A549 (cell line): ENCODE data around the gene MEIS1. TPM values are rescaled to one million over a fixed set of nuclear protein-coding genes. Genes with fewer than 3 reads are reported as not detected.

Source experiments
- ATAC-seq, 2 experiments: fragments of 200-7000 bp in 1 of 2; fragments of >200 bp in 1 of 2; cut with Nextera tagmentation in 1 of 2; cut with Tn5 transposase in 1 of 2; 3 replicates each; pipeline versions ENCODE4 v1.8.0 to v1.9.1; 2018 to 2020; ENCODE audit warnings: mild to moderate bottlenecking in 1 of 2, moderate library complexity in 1 of 2
- CTCF ChIA-PET: fragments of 300-600 bp; sonication (Branson Sonifier 250); formaldehyde crosslinking; extraction: SDS; loops from one replicate; lab custom pipeline; 2021; ENCODE audit warnings: antibody characterized with exemption, inconsistent platforms; lab: Yijun Ruan, JAX
- POLR2A ChIA-PET: fragments of 350-600 bp; formaldehyde crosslinking; extraction: SDS; loops from one replicate; lab custom pipeline; 2021; ENCODE audit warnings: antibody characterized with exemption, inconsistent platforms; lab: Yijun Ruan, JAX
- DNase-seq, 2 experiments: peaks; one replicate each; pipeline versions ENCODE4 v3.0.0 to v3.0.0-alpha.2; 2011 to 2016; ENCODE audit warnings: low read depth in 1 of 2, low spot score in 1 of 2
- FAIRE-seq: peaks from 2 replicates; lab custom pipeline; 2011; peaks lifted over from hg19 to GRCh38; lab: Jason Lieb, UNC
- H3K27ac ChIP-seq, 2 experiments: fragments of >200 bp; sonication (Bioruptor Twin); formaldehyde crosslinking; 3 replicates each; pipeline ENCODE4 v1.5.1; 2016 to 2017
- H3K4me1 ChIP-seq: fragments of >200 bp; sonication (Bioruptor Twin); formaldehyde crosslinking; 3 replicates; pipeline ENCODE4 v1.6.1; 2016
- H3K4me2 ChIP-seq: fragments of >200 bp; sonication (Bioruptor Twin); formaldehyde crosslinking; 3 replicates; pipeline ENCODE4 v1.6.1; 2016
- H3K4me3 ChIP-seq: fragments of >200 bp; sonication (Bioruptor Twin); formaldehyde crosslinking; 3 replicates; pipeline ENCODE4 v1.5.1; 2016
- H3K9me3 ChIP-seq: fragments of >200 bp; sonication (Bioruptor Twin); formaldehyde crosslinking; 3 replicates; pipeline ENCODE4 v1.6.1; 2016
- ATOH8 ChIP-seq: fragments of 250-450 bp; sonication (Bioruptor Pico); IDR thresholded peaks from 2 replicates; pipeline ENCODE4 v1.5.0; 2020; ENCODE audit warnings: low read depth, mild to moderate bottlenecking, moderate library complexity
- EHF ChIP-seq: fragments of 250-450 bp; sonication (Bioruptor Pico); IDR thresholded peaks from 2 replicates; pipeline ENCODE4 v1.5.0; 2020; ENCODE audit warnings: mild to moderate bottlenecking
- EHMT2 ChIP-seq: fragments of 200-600 bp; sonication (generic); IDR thresholded peaks from 2 replicates; pipeline ENCODE4 v1.6.1; 2016; ENCODE audit warnings: antibody characterized with exemption, low read depth, mild to moderate bottlenecking, moderate library complexity
- ELK1 ChIP-seq: fragments of 150-350 bp; IDR thresholded peaks from 2 replicates; pipeline ENCODE4 v1.6.1; 2014; ENCODE audit warnings: low read depth, mild to moderate bottlenecking, low read length
- EP300 ChIP-seq, 2 experiments: fragments of >200 bp; sonication (Bioruptor Twin); formaldehyde crosslinking; IDR thresholded peaks; 2 replicates in 1 of 2; 3 replicates in 1 of 2; pipeline ENCODE4 v1.6.1; 2016 to 2017
- FOSL2 ChIP-seq, 2 experiments: fragments of 450-650 bp in 1 of 2; fragments of >200 bp in 1 of 2; sonication (Bioruptor Twin) in 1 of 2; formaldehyde crosslinking; IDR thresholded peaks; 2 replicates each; pipeline versions ENCODE4 v1.5.0 to v1.6.1; 2016 to 2020; ENCODE audit warnings: mild to moderate bottlenecking in 1 of 2, moderate library complexity in 1 of 2
- HDAC2 ChIP-seq: fragments of 200-600 bp; sonication (generic); IDR thresholded peaks from 2 replicates; pipeline ENCODE4 v1.6.1; 2016
- HES2 ChIP-seq: fragments of >200 bp; sonication (Bioruptor Twin); formaldehyde crosslinking; IDR thresholded peaks from 2 replicates; pipeline ENCODE4 v1.6.1; 2016
- HMGXB4 ChIP-seq: fragments of 250-450 bp; sonication (Bioruptor Pico); IDR thresholded peaks from 2 replicates; pipeline ENCODE4 v1.5.0; 2021; ENCODE audit warnings: mild to moderate bottlenecking, moderate library complexity, borderline replicate concordance
- HOXA7 ChIP-seq: fragments of 250-450 bp; sonication (Bioruptor Pico); IDR thresholded peaks from 2 replicates; pipeline ENCODE4 v1.5.0; 2020; ENCODE audit warnings: mild to moderate bottlenecking, moderate library complexity
- JUN ChIP-seq, 2 experiments: fragments of >200 bp; sonication (Bioruptor Twin); formaldehyde crosslinking; IDR thresholded peaks; 2 replicates in 1 of 2; 3 replicates in 1 of 2; pipeline ENCODE4 v1.6.1; 2016 to 2017
- KDM5A ChIP-seq: fragments of 200-600 bp; sonication (generic); IDR thresholded peaks from 2 replicates; pipeline ENCODE4 v1.6.1; 2016; ENCODE audit warnings: antibody characterized with exemption, mild to moderate bottlenecking
- MAZ ChIP-seq: fragments of 150-350 bp; IDR thresholded peaks from 2 replicates; pipeline ENCODE4 v1.6.1; 2014; ENCODE audit warnings: antibody characterized with exemption, low read depth, low read length, borderline replicate concordance
- NFE2L2 ChIP-seq: fragments of 150-350 bp; conservative IDR thresholded peaks from 2 replicates; pipeline ENCODE4 v1.6.1; 2014; ENCODE audit warnings: low read length
- NPAS2 ChIP-seq: fragments of 250-450 bp; sonication (Bioruptor Pico); IDR thresholded peaks from 2 replicates; pipeline ENCODE4 v1.8.0; 2022; ENCODE audit warnings: mild to moderate bottlenecking, moderate library complexity, borderline replicate concordance
- PHF8 ChIP-seq: fragments of 200-600 bp; sonication (generic); IDR thresholded peaks from 2 replicates; pipeline ENCODE4 v1.6.1; 2016; ENCODE audit warnings: low read depth, mild to moderate bottlenecking, antibody characterized with exemption, moderate library complexity, borderline replicate concordance
- POLR2AphosphoS2 ChIP-seq: conservative IDR thresholded peaks from 2 replicates; pipeline ENCODE4 v1.6.1; 2012; ENCODE audit warnings: low read length, improper control_type of control experiment, inconsistent platforms
- RCOR1 ChIP-seq: fragments of 150-350 bp; IDR thresholded peaks from 2 replicates; pipeline ENCODE4 v1.6.1; 2014; ENCODE audit warnings: antibody characterized with exemption, low read length, low read depth
- REST ChIP-seq: fragments of 200-600 bp; sonication (generic); IDR thresholded peaks from 2 replicates; pipeline ENCODE4 v1.6.1; 2016; ENCODE audit warnings: antibody characterized with exemption, mild to moderate bottlenecking, moderate library complexity
- RNF2 ChIP-seq: fragments of 200-600 bp; sonication (generic); IDR thresholded peaks from 2 replicates; pipeline ENCODE4 v1.6.1; 2016; ENCODE audit warnings: low read depth, mild to moderate bottlenecking, antibody characterized with exemption, moderate library complexity, borderline replicate concordance
- TFCP2L1 ChIP-seq: fragments of 250-450 bp; sonication (Bioruptor Pico); IDR thresholded peaks from 2 replicates; pipeline ENCODE4 v1.5.0; 2021; ENCODE audit warnings: mild to moderate bottlenecking
- USF2 ChIP-seq: fragments of 450-650 bp; IDR thresholded peaks from 2 replicates; pipeline ENCODE4 v1.6.1; 2014; ENCODE audit warnings: antibody characterized with exemption
- WGBS: methylation state at CpG from one replicate; pipeline ENCODE4 v1.1.6; 2017; ENCODE audit errors: missing lambda C conversion rate; 5-methylcytosine and 5-hydroxymethylcytosine counted together
- polyA plus RNA-seq, 4 experiments: library from polyadenylated mRNA; depleted of rRNA in 3 of 4; stranded (reverse); fragments of >200 nt; fragmentation: RNase III in 1 of 4; extraction: RNeasy Plus Mini Kit Qiagen cat#74134 plus additional on column Dnase treatment in 1 of 4; gene quantifications; 2 replicates in 3 of 4; 3 replicates in 1 of 4; pipeline ENCODE4 v1.2.3, GENCODE V29; 2011 to 2017

MEIS1 gene
- polyA plus RNA-seq, 2 of the 4 experiments (the other 2 are of a cell fraction) = 1.9 to 4.2 TPM

- TF ChIP-seq USF2 (no peak), RCOR1 (no peak)
Measured at GRCh38 chr2:66516499-66516898, 81.6 kb downstream of the MEIS1 start (continued).

- 77% methylated on average over 4 of the region's 4 CpGs for WGBS
- no peak for ATAC-seq
- no peak for TF ChIP-seq JUN (IDR thresholded peaks at IDR 0.05)
- TF ChIP-seq POLR2AphosphoS2 = no peak
- Histone ChIP-seq H3K4me2 (no peak overlapping the region), H3K27ac (no peak overlapping the region), H3K9me3 (no peaks in the 10 kb centered on the region), H3K4me3 (no peak overlapping the region), H3K4me1 (no peaks in the 10 kb centered on the region)
- POLR2A ChIA-PET = no interaction called here
- no peak for FAIRE-seq
- DNase-seq = no peak
- CTCF ChIA-PET = interaction anchor here (1.0 kb wide), 1 partner anchor 12 kb away, joined by 4 read pairs; no protein-coding TSS in a partner anchor
Measured at GRCh38 chr2:66517772-66518171, 82.8 kb downstream of the MEIS1 start.

- FAIRE-seq = no peak
- Histone ChIP-seq H3K4me1 (no peaks in the 10 kb centered on the region), H3K27ac (no peak overlapping the region), H3K4me3 (no peak overlapping the region), H3K9me3 (no peaks in the 10 kb centered on the region), H3K4me2 (no peak overlapping the region)
- ATAC-seq = no peak
- TF ChIP-seq PHF8 (no peak), EHF (no peak), MAZ (no peak), HOXA7 (CRISPR knock-in tag) (no peak), KDM5A (no peak), ELK1 (no peak), EHMT2 (no peak), TFCP2L1 (CRISPR knock-in tag) (no peak), HDAC2 (no peak), NFE2L2 (no peak), RNF2 (no peak), EP300 (IDR thresholded peaks at IDR 0.05) (no peak), NPAS2 (no peak), FOSL2 (IDR thresholded peaks at IDR 0.05) (no peak), FOSL2 (CRISPR knock-in tag; IDR thresholded peaks at IDR 0.05) (no peak), REST (no peak), ATOH8 (no peak), HES2 (no peak), HMGXB4 (no peak)
- CTCF ChIA-PET = no interaction called here
- POLR2A ChIA-PET = no interaction called here
- WGBS = 67% methylated on average over 6 of the region's 6 CpGs
- DNase-seq = no peak
Measured at GRCh38 chr2:66519264-66519843, 84.4 kb downstream of the MEIS1 start.
